Activated naive CD4-positive, alpha-beta T cell treated with anti-CD3 and anti-CD28 coated beads, Interleukin-2, amount 10 ng/mL, durations not matched to agents 7 days and 5 days (primary cell): Measurements from ENCODE around the gene TTYH2.

Source experiments
- CTCF ChIA-PET: fragments of 350-600 bp; sonication (Branson Sonifier 250); formaldehyde crosslinking; loops from one replicate; lab custom pipeline; 2021; ENCODE audit warnings: antibody characterized with exemption; lab: Charles Lee
- DNase-seq: peaks from one replicate; pipeline ENCODE4 v3.0.0-alpha.2; 2020
- H3K27ac Mint-ChIP-seq: one replicate; pipeline ENCODE4 v1.8.0; 2021; ENCODE audit warnings: mild to moderate bottlenecking, moderate library complexity, mixed read lengths
- H3K27me3 Mint-ChIP-seq: one replicate; pipeline ENCODE4 v1.8.0; 2021; ENCODE audit warnings: mild to moderate bottlenecking, mixed read lengths
- H3K36me3 Mint-ChIP-seq: one replicate; pipeline ENCODE4 v1.8.0; 2021; ENCODE audit warnings: mixed read lengths
- H3K4me1 Mint-ChIP-seq: one replicate; pipeline ENCODE4 v1.8.0; 2021; ENCODE audit warnings: mixed read lengths
- H3K4me3 Mint-ChIP-seq: one replicate; pipeline ENCODE4 v1.8.0; 2021; ENCODE audit warnings: mild to moderate bottlenecking, moderate library complexity, mixed read lengths
- H3K9me3 Mint-ChIP-seq: one replicate; pipeline ENCODE4 v1.8.0; 2021; ENCODE audit warnings: mixed read lengths

The TTYH2 gene

DNA sequence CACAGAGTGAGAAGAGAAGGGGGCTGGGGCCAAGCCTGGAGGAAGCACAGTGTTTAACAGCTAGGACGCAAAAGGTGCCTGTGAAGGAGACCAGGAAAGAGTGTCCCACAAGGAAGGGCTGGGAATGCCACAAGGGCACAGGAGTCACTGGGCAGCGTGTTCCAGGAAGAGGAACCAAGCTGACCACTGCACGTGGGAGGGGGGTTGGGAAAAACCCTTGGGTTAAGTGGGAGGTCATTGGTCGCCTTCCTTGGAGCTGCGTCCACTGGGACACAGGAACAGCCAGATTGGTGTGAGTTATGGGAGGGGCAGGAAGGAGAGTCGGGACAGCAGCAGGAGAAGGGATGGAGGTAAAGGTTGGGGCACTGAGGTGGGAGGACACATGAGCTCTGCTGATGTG, 12.9 kb downstream of the TTYH2 start:
- H3K27me3 Mint-ChIP-seq, result no peaks in the 10 kb centered on the region
- peaks cover 3% of the 10 kb centered on the region for H3K4me1 Mint-ChIP-seq
- no peak for DNase-seq
- no peak overlapping the region for H3K4me3 Mint-ChIP-seq
- H3K9me3 Mint-ChIP-seq, result no peaks in the 10 kb centered on the region
- CTCF ChIA-PET, result no interaction called here
- peaks cover 6% of the 10 kb centered on the region for H3K36me3 Mint-ChIP-seq
- no peak overlapping the region for H3K27ac Mint-ChIP-seq

DNA sequence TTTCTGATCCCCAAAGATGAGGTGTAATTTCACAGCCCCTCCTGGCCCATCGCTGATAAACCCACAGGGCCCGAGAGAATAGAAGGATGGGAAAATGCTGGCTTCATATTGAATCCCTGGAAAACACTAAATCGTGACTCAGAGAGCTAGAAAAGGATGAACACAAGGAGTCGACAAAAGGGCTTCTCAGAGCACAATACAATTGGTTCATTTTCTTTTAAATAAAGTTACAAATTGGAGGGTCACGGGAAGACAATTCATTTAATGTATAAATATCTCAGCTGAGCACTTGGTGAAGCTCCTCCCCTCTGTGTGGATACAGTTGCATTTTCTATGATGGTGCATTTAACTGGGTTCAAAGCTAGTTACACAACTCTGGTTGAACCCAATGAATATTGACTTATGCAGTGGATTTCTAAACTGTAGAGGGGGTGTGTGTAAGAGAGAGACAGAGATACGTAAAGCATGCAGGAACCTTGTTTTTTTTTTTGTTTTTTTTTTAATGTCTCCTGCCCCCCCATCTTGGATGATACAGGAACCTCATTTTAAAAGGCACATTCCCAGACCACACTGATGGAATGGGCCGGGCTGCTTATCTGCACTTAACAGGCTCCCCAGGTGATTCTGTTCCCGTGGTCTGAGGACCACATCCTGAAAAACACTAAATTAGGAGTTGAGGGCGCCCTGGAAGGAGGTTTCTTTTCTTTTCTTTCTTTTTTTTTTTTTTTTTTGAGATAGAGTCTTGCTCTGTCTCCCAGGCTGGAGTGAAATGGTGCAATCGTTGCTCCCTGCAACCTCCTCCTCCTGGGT, 14.1 kb downstream of the TTYH2 start:
- Mint-ChIP-seq H3K4me3 (no peak overlapping the region), H3K27ac (no peak overlapping the region), H3K27me3 (no peaks in the 10 kb centered on the region), H3K9me3 (no peaks in the 10 kb centered on the region), H3K4me1 (peaks cover 3% of the 10 kb centered on the region), H3K36me3 (peaks cover 6% of the 10 kb centered on the region)
- no peak for DNase-seq
- CTCF ChIA-PET, result no interaction called here

- Mint-ChIP-seq H3K27ac (no peak overlapping the region), H3K36me3 (peaks cover 7% of the 10 kb centered on the region), H3K9me3 (no peaks in the 10 kb centered on the region), H3K4me1 (peaks cover 3% of the 10 kb centered on the region), H3K27me3 (no peaks in the 10 kb centered on the region), H3K4me3 (no peak overlapping the region)
- no peak for DNase-seq
- CTCF ChIA-PET, result no interaction called here
These were observed 15.1 kb downstream of the TTYH2 start for GRCh38 chr17:74228306-74228978.

- Mint-ChIP-seq H3K4me3 (no peak overlapping the region), H3K36me3 (peaks cover 2% of the 10 kb centered on the region), H3K4me1 (no peaks in the 10 kb centered on the region), H3K27ac (no peak overlapping the region), H3K27me3 (peaks cover 6% of the 10 kb centered on the region), H3K9me3 (no peaks in the 10 kb centered on the region)
- CTCF ChIA-PET, result no interaction called here
- no peak for DNase-seq
These were observed 17.5 kb downstream of the TTYH2 start for GRCh38 chr17:74230896-74231295.

GRCh38 chr17:74231928-74232907, 18.8 kb downstream of the TTYH2 start:
- Mint-ChIP-seq H3K4me1 (no peaks in the 10 kb centered on the region), H3K27ac (no peak overlapping the region), H3K27me3 (peaks cover 6% of the 10 kb centered on the region), H3K36me3 (peaks cover 2% of the 10 kb centered on the region), H3K4me3 (no peak overlapping the region), H3K9me3 (no peaks in the 10 kb centered on the region)
- CTCF ChIA-PET, result no interaction called here
- DNase-seq, result no peak

GRCh38 chr17:74233937-74234336, 20.6 kb downstream of the TTYH2 start:
- Mint-ChIP-seq H3K27ac (no peak overlapping the region), H3K4me3 (no peak overlapping the region), H3K27me3 (peaks cover 6% of the 10 kb centered on the region), H3K9me3 (no peaks in the 10 kb centered on the region), H3K36me3 (peaks cover 2% of the 10 kb centered on the region), H3K4me1 (no peaks in the 10 kb centered on the region)
- CTCF ChIA-PET, result no interaction called here
- no peak for DNase-seq

- Mint-ChIP-seq H3K27me3 (peaks cover 6% of the 10 kb centered on the region), H3K4me3 (no peak overlapping the region), H3K27ac (no peak overlapping the region), H3K4me1 (no peaks in the 10 kb centered on the region), H3K9me3 (no peaks in the 10 kb centered on the region), H3K36me3 (peaks cover 2% of the 10 kb centered on the region)
- DNase-seq, result no peak
- CTCF ChIA-PET, result interaction anchor here (0.9 kb wide), 1 partner anchor 18 kb away, joined by 3 read pairs; no protein-coding TSS in a partner anchor
These were observed 21.1 kb downstream of the TTYH2 start for GRCh38 chr17:74234486-74234885.

- peaks cover 2% of the 10 kb centered on the region for H3K36me3 Mint-ChIP-seq
- H3K27ac Mint-ChIP-seq, result no peak overlapping the region
- H3K4me1 Mint-ChIP-seq, result no peaks in the 10 kb centered on the region
- no peaks in the 10 kb centered on the region for H3K9me3 Mint-ChIP-seq
- H3K4me3 Mint-ChIP-seq, result no peak overlapping the region
- peaks cover 6% of the 10 kb centered on the region for H3K27me3 Mint-ChIP-seq
- CTCF ChIA-PET, result interaction anchor here (0.9 kb wide), 1 partner anchor 18 kb away, joined by 3 read pairs; no protein-coding TSS in a partner anchor
- no peak for DNase-seq
These were observed 21.7 kb downstream of the TTYH2 start for GRCh38 chr17:74235040-74235581.

- Mint-ChIP-seq H3K27ac (no peak overlapping the region), H3K4me1 (no peaks in the 10 kb centered on the region), H3K27me3 (peaks cover 6% of the 10 kb centered on the region), H3K36me3 (peaks cover 2% of the 10 kb centered on the region), H3K4me3 (no peak overlapping the region), H3K9me3 (no peaks in the 10 kb centered on the region)
- CTCF ChIA-PET, result interaction anchor here (0.6 kb wide), 1 partner anchor 133 kb away, joined by 3 read pairs; no protein-coding TSS in a partner anchor
- DNase-seq, result no peak
These were observed 22.6 kb downstream of the TTYH2 start for GRCh38 chr17:74235911-74236371.

- Mint-ChIP-seq H3K36me3 (peaks cover 2% of the 10 kb centered on the region), H3K4me1 (no peaks in the 10 kb centered on the region), H3K27me3 (peaks cover 6% of the 10 kb centered on the region), H3K4me3 (no peak overlapping the region), H3K27ac (no peak overlapping the region), H3K9me3 (no peaks in the 10 kb centered on the region)
- DNase-seq, result no peak
- CTCF ChIA-PET, result no interaction called here
These were observed 23.9 kb downstream of the TTYH2 start for GRCh38 chr17:74237321-74237720.

GRCh38 chr17:74239172-74239571, 25.8 kb downstream of the TTYH2 start:
- Mint-ChIP-seq H3K4me3 (no peak overlapping the region), H3K9me3 (no peaks in the 10 kb centered on the region), H3K27ac (no peak overlapping the region), H3K36me3 (peaks cover 1% of the 10 kb centered on the region), H3K4me1 (no peaks in the 10 kb centered on the region), H3K27me3 (peaks cover under 1% of the 10 kb centered on the region)
- DNase-seq, result no peak
- CTCF ChIA-PET, result no interaction called here

- Mint-ChIP-seq H3K27ac (no peak overlapping the region), H3K36me3 (no peaks in the 10 kb centered on the region), H3K4me3 (no peak overlapping the region), H3K4me1 (no peaks in the 10 kb centered on the region), H3K27me3 (no peaks in the 10 kb centered on the region), H3K9me3 (no peaks in the 10 kb centered on the region)
- DNase-seq, result no peak
- CTCF ChIA-PET, result interaction anchor here (0.9 kb wide), 1 partner anchor 28 kb away, joined by 4 read pairs; no protein-coding TSS in a partner anchor
These were observed 27.3 kb downstream of the TTYH2 start for GRCh38 chr17:74240618-74241205.

- no peak for DNase-seq
- H3K4me3 Mint-ChIP-seq, result no peak overlapping the region
- no peaks in the 10 kb centered on the region for H3K36me3 Mint-ChIP-seq
- CTCF ChIA-PET, result no interaction called here
- no peaks in the 10 kb centered on the region for H3K27me3 Mint-ChIP-seq
- no peak overlapping the region for H3K27ac Mint-ChIP-seq
- no peaks in the 10 kb centered on the region for H3K9me3 Mint-ChIP-seq
- no peaks in the 10 kb centered on the region for H3K4me1 Mint-ChIP-seq
These were observed 28.1 kb downstream of the TTYH2 start for GRCh38 chr17:74241431-74241830.
